Esophagus muscularis mucosa (tissue), 4 donors: Measurements from ENCODE around the gene MAP3K6. TPM values are rescaled to one million over a fixed set of nuclear protein-coding genes. Genes with fewer than 3 reads are reported as not detected.

Source experiments
- DNase-seq: peaks from one replicate; pipeline ENCODE4 v3.0.0-alpha.2; 2017; ENCODE audit errors: extremely low spot score
- H3K27ac ChIP-seq, 4 donors: fragments of 200-600 bp; sonication (generic); replicated peaks in 1 of 4; 1 replicate in 3 of 4; 2 replicates in 1 of 4; pipeline ENCODE4 v1.5.1; 2016 to 2019; ENCODE audit warnings: mild to moderate bottlenecking in 1 of 4
- H3K27me3 ChIP-seq, 4 donors: fragments of 200-600 bp; sonication (generic); one replicate each; pipeline versions ENCODE4 v1.5.1 to v1.6.0; 2016 to 2019
- H3K36me3 ChIP-seq, 4 donors: fragments of 200-600 bp; sonication (generic); one replicate each; pipeline ENCODE4 v1.5.1; 2016 to 2019
- H3K4me1 ChIP-seq, 4 donors: fragments of 200-600 bp; sonication (generic); one replicate each; pipeline ENCODE4 v1.5.1; 2016 to 2019
- H3K4me3 ChIP-seq, 4 donors: fragments of 200-600 bp; sonication (generic); 1 replicate in 2 of 4; 2 replicates in 2 of 4; pipeline ENCODE4 v1.5.1; 2016 to 2019; ENCODE audit warnings: mild to moderate bottlenecking in 4 of 4, moderate library complexity in 1 of 4
- H3K9me3 ChIP-seq, 4 donors: fragments of 200-600 bp; sonication (generic); 1 replicate in 3 of 4; 2 replicates in 1 of 4; pipeline ENCODE4 v1.5.1; 2016 to 2019
- CTCF ChIP-seq, 3 experiments: fragments of 200-600 bp in 2 of 3; fragments of 450-650 bp in 1 of 3; sonication (generic) in 2 of 3; IDR thresholded peaks; one replicate each; pipeline ENCODE4 v1.5.1; 2017 to 2019; ENCODE audit warnings: antibody characterized with exemption in 3 of 3, mild to moderate bottlenecking in 2 of 3, moderate library complexity in 1 of 3
- EP300 ChIP-seq: sonication (generic); formaldehyde crosslinking; IDR thresholded peaks from one replicate; pipeline ENCODE4 v1.6.1; 2017; ENCODE audit warnings: antibody characterized with exemption
- POLR2A ChIP-seq: fragments of 450-650 bp; IDR thresholded peaks from one replicate; pipeline ENCODE4 v1.6.1; 2017; ENCODE audit warnings: antibody characterized with exemption, moderate library complexity, mild to moderate bottlenecking, low read depth
- POLR2AphosphoS5 ChIP-seq, 2 donors: sonication (generic); formaldehyde crosslinking; IDR thresholded peaks; one replicate each; pipeline ENCODE4 v1.6.1; 2017; ENCODE audit warnings: antibody characterized with exemption in 2 of 2
- WGBS: methylation state at CpG from one replicate; pipeline ENCODE4 v1.1.5; 2018; 5-methylcytosine and 5-hydroxymethylcytosine counted together
- intact Hi-C: fragments of 100-400 bp; cut with DNase I; formaldehyde crosslinking; loops from one replicate; pipeline ENCODE4 v1.15.1; 2023
- total RNA-seq, 4 donors: library from RNA; depleted of rRNA; stranded (reverse); fragments of >200 nt; gene quantifications; one replicate each; pipeline versions ENCODE4 v1.1.0 to v1.2.1, GENCODE V29; 2016

The MAP3K6 gene
- total RNA-seq, 4 donors from 2014 or later: 29.7 to 80.1 (median 55.4) TPM

GRCh38 chr1:27338751-27339150 lies 28.0 kb downstream of the MAP3K6 start:
- intact Hi-C loops: loop anchor here (10.0 kb wide), 1 partner anchor 46 kb away; the partner anchor contains the start of gene CD164L2
- DNase-seq: no peak
- peaks cover 0 to 13% (median 2%) of the 10 kb centered on the region in 4 donors for H3K4me1 ChIP-seq
- no peak overlapping the region for H3K27ac ChIP-seq
- TF ChIP-seq CTCF (IDR thresholded peaks at IDR 0.05) (no peak), POLR2A (no peak), POLR2AphosphoS5 (IDR thresholded peaks at IDR 0.05) (no peak), EP300 (no peak)
- no peaks in the 10 kb centered on the region for H3K27me3 ChIP-seq
- H3K36me3 ChIP-seq: peaks cover 14 to 48% (median 33%) of the 10 kb centered on the region in 4 donors
- H3K4me3 ChIP-seq: no peak overlapping the region
- no peaks in the 10 kb centered on the region for H3K9me3 ChIP-seq
- 97% methylated on average over 6 of the region's 6 CpGs for WGBS

- H3K36me3 ChIP-seq: peaks cover 17 to 68% (median 53%) of the 10 kb centered on the region in 4 donors
- H3K9me3 ChIP-seq: no peaks in the 10 kb centered on the region
- no peaks in the 10 kb centered on the region for H3K27me3 ChIP-seq
- H3K4me3 ChIP-seq: no peak overlapping the region
- no peak overlapping the region for H3K27ac ChIP-seq
- intact Hi-C loops: loop anchor here (10.0 kb wide), 1 partner anchor 48 kb away; the partner anchor contains the start of gene CD164L2
- H3K4me1 ChIP-seq: peaks cover 0 to 18% (median 7%) of the 10 kb centered on the region in 4 donors
- WGBS: 89% methylated on average over 5 of the region's 5 CpGs
- TF ChIP-seq POLR2A: no peak
- TF ChIP-seq EP300: no peak
- TF ChIP-seq POLR2AphosphoS5 (IDR thresholded peaks at IDR 0.05): no peak
- no peak for TF ChIP-seq CTCF (IDR thresholded peaks at IDR 0.05)
- no peak for DNase-seq
Observed at GRCh38 chr1:27336756-27337155, 30.0 kb downstream of the MAP3K6 start.

GRCh38 chr1:27335506-27336422 lies 31.0 kb downstream of the MAP3K6 start:
- no peaks in the 10 kb centered on the region for H3K27me3 ChIP-seq
- H3K4me1 ChIP-seq: peaks cover 0 to 19% (median 8%) of the 10 kb centered on the region in 4 donors
- 88% methylated on average over 16 of the region's 17 CpGs for WGBS
- no peak for TF ChIP-seq CTCF (IDR thresholded peaks at IDR 0.05)
- no peak for TF ChIP-seq EP300
- no peak for TF ChIP-seq POLR2AphosphoS5 (IDR thresholded peaks at IDR 0.05)
- DNase-seq: no peak
- intact Hi-C loops: loop anchor here (10.0 kb wide), 1 partner anchor 49 kb away; the partner anchor contains the start of gene CD164L2
- peaks cover 23 to 77% (median 63%) of the 10 kb centered on the region in 4 donors for H3K36me3 ChIP-seq
- H3K27ac ChIP-seq: no peak overlapping the region
- H3K4me3 ChIP-seq: no peak overlapping the region
- no peaks in the 10 kb centered on the region for H3K9me3 ChIP-seq

GRCh38 chr1:27333717-27334279 lies 33.0 kb downstream of the MAP3K6 start:
- no peak for DNase-seq
- Histone ChIP-seq H3K4me3 (no peak overlapping the region), H3K27me3 (no peaks in the 10 kb centered on the region), H3K4me1 (peaks cover under 1 to 21% (median 10%) of the 10 kb centered on the region in 4 donors), H3K36me3 (peaks cover 23 to 94% (median 69%) of the 10 kb centered on the region in 4 donors), H3K9me3 (no peaks in the 10 kb centered on the region), H3K27ac (no peak overlapping the region)
- intact Hi-C loops: loop anchor here (10.0 kb wide), 1 partner anchor 51 kb away; the partner anchor contains the start of gene CD164L2
- TF ChIP-seq EP300 (no peak), POLR2AphosphoS5 (IDR thresholded peaks at IDR 0.05) (no peak), POLR2A (no peak), CTCF (IDR thresholded peaks at IDR 0.05) (no peak)
- WGBS: 90% methylated on average over 12 of the region's 17 CpGs
